HG03175 (cell line): Measurements from ENCODE around the gene PDPN.

Experiments
- ATAC-seq: cut with Tn5 transposase; IDR thresholded peaks from one replicate; pipeline ENCODE4 v1.9.1; 2021; ENCODE audit warnings: mild to moderate bottlenecking, moderate library complexity; ENCODE audit not compliant: unreplicated experiment

Gene PDPN

GRCh38 chr1:13616234-13616633 is 32.6 kb downstream of the PDPN start:
- no peak for ATAC-seq

- no peak for ATAC-seq
Observed at GRCh38 chr1:13617108-13617507, 33.5 kb downstream of the PDPN start.

GRCh38 chr1:13617773-13618172 is 34.1 kb downstream of the PDPN start:
- ATAC-seq, result no peak

- no peak for ATAC-seq
Observed at GRCh38 chr1:13618483-13618882, 34.9 kb downstream of the PDPN start.

- ATAC-seq, result no peak
Observed at GRCh38 chr1:13619909-13620308, 36.3 kb downstream of the PDPN start.

- no peak for ATAC-seq
Observed at GRCh38 chr1:13620825-13621224, 37.2 kb downstream of the PDPN start.

GRCh38 chr1:13622446-13622845 is 38.8 kb downstream of the PDPN start:
- ATAC-seq, result no peak

- ATAC-seq, result no peak
Observed at GRCh38 chr1:13623021-13623637, 39.5 kb downstream of the PDPN start.

- no peak for ATAC-seq
Observed at GRCh38 chr1:13624526-13624925, 40.9 kb downstream of the PDPN start.

GRCh38 chr1:13627127-13627526 is 43.5 kb downstream of the PDPN start:
- ATAC-seq, result no peak

GRCh38 chr1:13628218-13628617 is 44.6 kb downstream of the PDPN start:
- ATAC-seq, result no peak

GRCh38 chr1:13628711-13629110 is 45.1 kb downstream of the PDPN start:
- ATAC-seq, result no peak

- ATAC-seq, result no peak
Observed at GRCh38 chr1:13642306-13643004, 58.8 kb downstream of the PDPN start.

GRCh38 chr1:13643017-13643416 is 59.4 kb downstream of the PDPN start:
- no peak for ATAC-seq

- no peak for ATAC-seq
Observed at GRCh38 chr1:13646521-13646920, 62.9 kb downstream of the PDPN start.

- no peak for ATAC-seq
Observed at GRCh38 chr1:13651279-13651678, 67.6 kb downstream of the PDPN start.

- no peak for ATAC-seq
Observed at GRCh38 chr1:13652238-13652637, 68.6 kb downstream of the PDPN start.

- ATAC-seq, result no peak
Observed at GRCh38 chr1:13661539-13661938, 77.9 kb downstream of the PDPN start.

- ATAC-seq, result no peak
Observed at GRCh38 chr1:13662493-13662892, 78.9 kb downstream of the PDPN start.

- ATAC-seq, result no peak
Observed at GRCh38 chr1:13663969-13664368, 80.3 kb downstream of the PDPN start.

GRCh38 chr1:13664451-13664850 is 80.8 kb downstream of the PDPN start:
- no peak for ATAC-seq

GRCh38 chr1:13666317-13666716 is 82.7 kb downstream of the PDPN start:
- no peak for ATAC-seq
